Activated naive CD4-positive, alpha-beta T cell treated with anti-CD3 and anti-CD28 coated beads, Interleukin-2, amount 10 ng/mL, durations not matched to agents 7 days and 5 days (primary cell): ENCODE data around the gene RALY.

Experiments
- CTCF ChIA-PET: fragments of 350-600 bp; sonication (Branson Sonifier 250); formaldehyde crosslinking; loops from one replicate; lab custom pipeline; 2021; ENCODE audit warnings: antibody characterized with exemption; lab: Charles Lee
- DNase-seq: peaks from one replicate; pipeline ENCODE4 v3.0.0-alpha.2; 2020
- H3K27ac Mint-ChIP-seq: one replicate; pipeline ENCODE4 v1.8.0; 2021; ENCODE audit warnings: mild to moderate bottlenecking, moderate library complexity, mixed read lengths
- H3K27me3 Mint-ChIP-seq: one replicate; pipeline ENCODE4 v1.8.0; 2021; ENCODE audit warnings: mild to moderate bottlenecking, mixed read lengths
- H3K36me3 Mint-ChIP-seq: one replicate; pipeline ENCODE4 v1.8.0; 2021; ENCODE audit warnings: mixed read lengths
- H3K4me1 Mint-ChIP-seq: one replicate; pipeline ENCODE4 v1.8.0; 2021; ENCODE audit warnings: mixed read lengths
- H3K4me3 Mint-ChIP-seq: one replicate; pipeline ENCODE4 v1.8.0; 2021; ENCODE audit warnings: mild to moderate bottlenecking, moderate library complexity, mixed read lengths
- H3K9me3 Mint-ChIP-seq: one replicate; pipeline ENCODE4 v1.8.0; 2021; ENCODE audit warnings: mixed read lengths

The RALY gene

GRCh38 chr20:33993576-33994221, at the start of gene RALY:
TSS of gene RALY (plus strand) at chr20:33993911. CDS start at chr20:34072075, 78,164 bp downstream.
- Mint-ChIP-seq H3K27me3 (no peaks in the 10 kb centered on the region), H3K27ac (peak within 1 kb of the TSS; percentile 99), H3K4me3 (peak within 1 kb of the TSS; percentile 89), H3K4me1 (peaks cover 63% of the 10 kb centered on the region), H3K9me3 (no peaks in the 10 kb centered on the region), H3K36me3 (peaks cover 35% of the 10 kb centered on the region)
- peak; percentile 97 for DNase-seq
- CTCF ChIA-PET = interaction anchor here (0.8 kb wide), 1 partner anchor 202 kb away, joined by 4 read pairs; no protein-coding TSS in a partner anchor

- H3K27me3 Mint-ChIP-seq = peaks cover 17% of the 10 kb centered on the region
- no peak for DNase-seq
- CTCF ChIA-PET = no interaction called here
Measured at GRCh38 chr20:33944914-33945313, 48.8 kb upstream of the RALY start.

GRCh38 chr20:33945391-33946081, 48.2 kb upstream of the RALY start:
- CTCF ChIA-PET = interaction anchor here (0.6 kb wide), 1 partner anchor 499 kb away, joined by 3 read pairs; no protein-coding TSS in a partner anchor
- H3K4me3 Mint-ChIP-seq = no peak overlapping the region

More at GRCh38 chr20:33944914-33945313, 48.8 kb upstream of the RALY start:
- peaks cover 24% of the 10 kb centered on the region for H3K9me3 Mint-ChIP-seq
- no peak overlapping the region for H3K27ac Mint-ChIP-seq
- H3K4me1 Mint-ChIP-seq = no peaks in the 10 kb centered on the region
- peaks cover 3% of the 10 kb centered on the region for H3K36me3 Mint-ChIP-seq
- H3K4me3 Mint-ChIP-seq = no peak overlapping the region

GRCh38 chr20:33947709-33948295, 45.9 kb upstream of the RALY start:
- peaks cover 3% of the 10 kb centered on the region for H3K36me3 Mint-ChIP-seq
- CTCF ChIA-PET = no interaction called here
- H3K4me1 Mint-ChIP-seq = no peaks in the 10 kb centered on the region
- H3K27me3 Mint-ChIP-seq = peaks cover 38% of the 10 kb centered on the region
- no peak overlapping the region for H3K4me3 Mint-ChIP-seq
- DNase-seq = peak; percentile 67
- H3K9me3 Mint-ChIP-seq = peaks cover 24% of the 10 kb centered on the region
- no peak overlapping the region for H3K27ac Mint-ChIP-seq

More at GRCh38 chr20:33945391-33946081, 48.2 kb upstream of the RALY start:
- no peak for DNase-seq
- H3K36me3 Mint-ChIP-seq = peaks cover 3% of the 10 kb centered on the region
- peaks cover 23% of the 10 kb centered on the region for H3K27me3 Mint-ChIP-seq
- peaks cover 24% of the 10 kb centered on the region for H3K9me3 Mint-ChIP-seq
- no peak overlapping the region for H3K27ac Mint-ChIP-seq
- no peaks in the 10 kb centered on the region for H3K4me1 Mint-ChIP-seq

DNA sequence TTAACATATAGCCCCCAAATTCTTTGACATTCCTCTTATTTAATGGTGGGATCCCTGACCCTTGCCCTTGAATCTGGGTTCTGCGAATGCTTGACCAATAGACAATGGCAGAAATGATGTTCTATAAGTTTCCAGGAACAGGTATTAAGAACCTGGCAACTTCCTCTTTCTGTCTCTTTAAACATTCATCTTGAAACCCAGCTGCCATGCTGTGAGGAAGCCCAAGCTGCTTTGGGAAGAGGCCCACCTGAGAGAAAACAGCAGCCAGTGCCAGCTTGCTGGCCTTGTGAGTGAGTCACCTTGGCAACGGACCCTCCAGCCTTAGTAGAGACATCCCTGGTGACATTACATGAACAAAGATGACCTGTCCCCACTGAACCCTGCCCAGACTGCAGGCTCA, 45.2 kb upstream of the RALY start:
- peaks cover 24% of the 10 kb centered on the region for H3K9me3 Mint-ChIP-seq
- no peak overlapping the region for H3K27ac Mint-ChIP-seq
- peaks cover 38% of the 10 kb centered on the region for H3K27me3 Mint-ChIP-seq
- no peak for DNase-seq
- CTCF ChIA-PET = interaction anchor here (0.7 to 1.0 kb wide), 2 partner anchors 8 to 16 kb away, joined by 3 to 4 read pairs; no protein-coding TSS in a partner anchor
- H3K4me3 Mint-ChIP-seq = no peak overlapping the region
- H3K36me3 Mint-ChIP-seq = peaks cover 3% of the 10 kb centered on the region
- H3K4me1 Mint-ChIP-seq = no peaks in the 10 kb centered on the region

DNA sequence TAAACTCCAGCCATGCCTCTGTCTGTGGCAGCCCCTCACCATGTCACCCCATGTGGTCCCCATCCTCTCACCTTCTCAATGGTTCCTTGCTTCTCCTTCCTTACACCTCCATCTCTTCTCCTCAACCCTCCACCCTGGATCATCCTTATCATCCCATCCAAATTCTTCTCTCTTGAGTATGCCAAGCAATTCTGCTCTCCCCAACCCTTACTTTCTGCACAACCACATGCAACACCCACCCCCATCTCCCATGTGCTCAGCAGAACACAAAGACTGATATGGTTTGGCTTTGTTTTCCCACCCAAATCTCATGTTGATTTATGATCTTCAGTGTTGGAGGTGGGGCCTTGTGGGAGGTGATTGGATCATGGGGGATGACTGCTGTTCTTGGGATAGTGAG, 42.5 kb upstream of the RALY start:
- Mint-ChIP-seq H3K27me3 (peaks cover 42% of the 10 kb centered on the region), H3K9me3 (peaks cover 24% of the 10 kb centered on the region), H3K27ac (no peak overlapping the region), H3K36me3 (peaks cover 3% of the 10 kb centered on the region), H3K4me1 (no peaks in the 10 kb centered on the region), H3K4me3 (no peak overlapping the region)
- no peak for DNase-seq
- CTCF ChIA-PET = no interaction called here

DNA sequence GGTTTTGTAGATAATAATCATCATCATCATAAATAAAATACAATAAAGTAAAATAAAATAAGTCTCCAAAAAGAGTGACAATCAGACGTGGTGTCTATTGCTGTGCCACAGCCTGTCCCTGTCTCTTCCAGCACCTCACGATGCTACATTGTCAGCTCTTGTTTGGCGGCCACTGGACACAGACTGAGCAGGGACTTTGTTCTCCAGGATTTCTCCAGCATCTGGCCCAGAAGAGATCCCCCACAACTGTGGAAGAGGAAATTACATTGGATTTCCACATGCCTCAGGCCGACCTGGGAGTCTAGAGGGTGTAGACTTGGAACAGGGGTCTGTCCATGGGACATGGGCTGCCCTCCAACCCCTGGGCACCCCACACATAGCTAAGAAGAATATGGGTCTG, 39.2 kb upstream of the RALY start:
- H3K27ac Mint-ChIP-seq = no peak overlapping the region

GRCh38 chr20:33963751-33964150, 30.0 kb upstream of the RALY start:
- H3K27me3 Mint-ChIP-seq = peaks cover 17% of the 10 kb centered on the region

More for the DNA sequence above, 39.2 kb upstream of the RALY start:
- Mint-ChIP-seq H3K4me3 (no peak overlapping the region), H3K9me3 (peaks cover 1% of the 10 kb centered on the region), H3K4me1 (no peaks in the 10 kb centered on the region), H3K36me3 (no peaks in the 10 kb centered on the region), H3K27me3 (peaks cover 30% of the 10 kb centered on the region)
- CTCF ChIA-PET = interaction anchor here (1.4 kb wide), 1 partner anchor 114 kb away, joined by 3 read pairs; no protein-coding TSS in a partner anchor
- no peak for DNase-seq

GRCh38 chr20:33964441-33964840, 29.3 kb upstream of the RALY start:
- Mint-ChIP-seq H3K27me3 (peaks cover 20% of the 10 kb centered on the region), H3K27ac (no peak overlapping the region), H3K36me3 (no peaks in the 10 kb centered on the region), H3K4me1 (no peaks in the 10 kb centered on the region), H3K9me3 (no peaks in the 10 kb centered on the region), H3K4me3 (no peak overlapping the region)
- no peak for DNase-seq
- CTCF ChIA-PET = interaction anchor here (1.1 to 1.2 kb wide), 2 partner anchors 12 to 15 kb away, joined by 3 read pairs; no protein-coding TSS in a partner anchor

More at GRCh38 chr20:33963751-33964150, 30.0 kb upstream of the RALY start:
- Mint-ChIP-seq H3K9me3 (no peaks in the 10 kb centered on the region), H3K36me3 (no peaks in the 10 kb centered on the region), H3K4me3 (no peak overlapping the region), H3K27ac (no peak overlapping the region), H3K4me1 (no peaks in the 10 kb centered on the region)
- no peak for DNase-seq
- CTCF ChIA-PET = interaction anchor here (1.2 kb wide), 1 partner anchor 11 kb away, joined by 3 read pairs; no protein-coding TSS in a partner anchor

- CTCF ChIA-PET = interaction anchor here (2.0 kb wide), 1 partner anchor 102 kb away, joined by 5 read pairs; no protein-coding TSS in a partner anchor
- H3K36me3 Mint-ChIP-seq = no peaks in the 10 kb centered on the region
- H3K27me3 Mint-ChIP-seq = peaks cover 20% of the 10 kb centered on the region
- no peak for DNase-seq
- no peak overlapping the region for H3K4me3 Mint-ChIP-seq
- H3K4me1 Mint-ChIP-seq = no peaks in the 10 kb centered on the region
- H3K27ac Mint-ChIP-seq = no peak overlapping the region
- H3K9me3 Mint-ChIP-seq = no peaks in the 10 kb centered on the region
Measured at GRCh38 chr20:33967126-33967525, 26.6 kb upstream of the RALY start.

DNA sequence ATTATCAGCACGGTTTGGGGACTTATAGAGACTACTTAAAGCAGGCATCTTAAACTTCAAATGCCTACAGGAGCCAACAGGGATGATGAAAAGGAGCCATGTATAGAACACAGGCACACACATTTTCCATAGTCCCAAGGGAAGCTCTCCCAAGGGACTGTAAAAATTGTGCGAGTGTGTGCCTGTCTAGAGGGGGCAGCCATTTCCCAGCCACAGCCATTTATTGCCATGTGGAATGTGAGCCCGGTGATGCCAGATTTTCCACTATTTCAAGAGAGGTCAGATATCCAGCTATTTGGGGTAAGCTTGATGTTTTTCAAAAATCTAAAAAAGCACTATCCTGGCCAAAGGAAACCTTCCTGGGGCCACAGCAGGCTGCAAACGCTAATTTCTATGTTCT, 24.1 kb upstream of the RALY start:
- no peaks in the 10 kb centered on the region for H3K9me3 Mint-ChIP-seq
- no peak for DNase-seq
- CTCF ChIA-PET = no interaction called here
- no peak overlapping the region for H3K4me3 Mint-ChIP-seq
- peaks cover 17% of the 10 kb centered on the region for H3K27me3 Mint-ChIP-seq
- no peaks in the 10 kb centered on the region for H3K4me1 Mint-ChIP-seq
- no peak overlapping the region for H3K27ac Mint-ChIP-seq
- no peaks in the 10 kb centered on the region for H3K36me3 Mint-ChIP-seq

GRCh38 chr20:33970229-33970628, 23.5 kb upstream of the RALY start:
- no peak for DNase-seq
- Mint-ChIP-seq H3K36me3 (no peaks in the 10 kb centered on the region), H3K27me3 (peaks cover 14% of the 10 kb centered on the region), H3K4me1 (no peaks in the 10 kb centered on the region), H3K9me3 (no peaks in the 10 kb centered on the region), H3K4me3 (no peak overlapping the region), H3K27ac (no peak overlapping the region)
- CTCF ChIA-PET = no interaction called here

- no peaks in the 10 kb centered on the region for H3K4me1 Mint-ChIP-seq
- no peak overlapping the region for H3K4me3 Mint-ChIP-seq
- no peak for DNase-seq
- no peaks in the 10 kb centered on the region for H3K9me3 Mint-ChIP-seq
- H3K27ac Mint-ChIP-seq = no peak overlapping the region
- peaks cover 11% of the 10 kb centered on the region for H3K27me3 Mint-ChIP-seq
- no peaks in the 10 kb centered on the region for H3K36me3 Mint-ChIP-seq
- CTCF ChIA-PET = interaction anchor here (1.1 kb wide), 1 partner anchor 178 kb away, joined by 3 read pairs; no protein-coding TSS in a partner anchor
Measured at GRCh38 chr20:33971147-33971975, 22.4 kb upstream of the RALY start.
